Sigmoid colon (tissue), 4 donors: ENCODE measurements around the gene GLB1L3.

Experiments
- CTCF ChIP-seq, 4 experiments: fragments of 450-650 bp in 3 of 4; fragments of 200-600 bp in 1 of 4; IDR thresholded peaks; one replicate each; pipeline ENCODE4 v1.5.1; 2016 to 2019; ENCODE audit warnings: antibody characterized with exemption in 4 of 4, mild to moderate bottlenecking in 3 of 4, moderate library complexity in 2 of 4
- EP300 ChIP-seq, 4 donors: sonication (generic); formaldehyde crosslinking; IDR thresholded peaks; one replicate each; pipeline ENCODE4 v1.6.1; 2017; ENCODE audit warnings: antibody characterized with exemption in 4 of 4
- POLR2A ChIP-seq, 2 donors: fragments of 450-650 bp; IDR thresholded peaks; one replicate each; pipeline ENCODE4 v1.6.1; 2016; ENCODE audit warnings: antibody characterized with exemption in 2 of 2, mild to moderate bottlenecking in 2 of 2, moderate library complexity in 2 of 2

GRCh38 chr11:134253188-134253993, 22.8 kb upstream of the GLB1L3 start, which contains the start of the genes ACAD8 and THYN1:
- no peak for TF ChIP-seq EP300 (IDR thresholded peaks at IDR 0.05)
- TF ChIP-seq CTCF (IDR thresholded peaks at IDR 0.05): peak; percentile 21 to 65 (median 24)
- peak; percentile 68 to 83 for TF ChIP-seq POLR2A (IDR thresholded peaks at IDR 0.05)
